T-helper 2 cell treated with Interferon-gamma antibody and Interleukin-4, amounts not matched to agents 5 μg/mL and 100 μg/mL, for 36 hours (primary cell): ENCODE results near the gene TRMT1L.

ENCODE experiments used
- DNase-seq: peaks from one replicate; pipeline ENCODE4 v3.0.0; 2021; ENCODE audit warnings: low spot score
- H3K27ac Mint-ChIP-seq: one replicate; pipeline ENCODE4 v1.8.0; 2021; ENCODE audit warnings: mild to moderate bottlenecking, mixed read lengths
- H3K27me3 Mint-ChIP-seq: one replicate; pipeline ENCODE4 v1.8.0; 2021; ENCODE audit warnings: low read depth, mixed read lengths
- H3K36me3 Mint-ChIP-seq: one replicate; pipeline ENCODE4 v1.8.0; 2021; ENCODE audit warnings: low read depth, mixed read lengths
- H3K4me1 Mint-ChIP-seq: one replicate; pipeline ENCODE4 v1.8.0; 2021; ENCODE audit warnings: low read depth, mixed read lengths
- H3K4me3 Mint-ChIP-seq: one replicate; pipeline ENCODE4 v1.8.0; 2022; ENCODE audit warnings: mild to moderate bottlenecking, moderate library complexity, mixed read lengths
- H3K9me3 Mint-ChIP-seq: one replicate; pipeline ENCODE4 v1.8.0; 2021; ENCODE audit warnings: mixed read lengths

Gene TRMT1L

DNA sequence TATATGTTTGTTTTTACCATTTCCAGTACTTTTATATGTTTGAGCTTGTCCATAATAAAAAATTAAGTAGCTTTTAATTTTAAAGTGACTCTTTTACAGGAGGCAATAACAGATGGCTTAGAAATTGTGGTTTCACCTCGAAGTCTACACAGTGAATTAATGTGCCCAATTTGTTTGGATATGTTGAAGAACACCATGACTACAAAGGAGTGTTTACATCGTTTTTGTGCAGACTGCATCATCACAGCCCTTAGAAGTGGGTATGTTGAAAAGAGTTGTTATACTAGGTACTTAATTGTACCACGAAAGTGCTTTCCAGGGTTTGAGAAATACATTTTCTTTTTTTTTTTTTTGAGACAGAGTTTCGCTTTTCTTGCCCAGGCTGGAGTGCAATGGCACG is 65.3 kb downstream of the TRMT1L start:
- DNase-seq, result no peak
- Mint-ChIP-seq H3K36me3 (peaks cover 26% of the 10 kb centered on the region), H3K27ac (no peak overlapping the region), H3K4me3 (no peak overlapping the region), H3K27me3 (no peaks in the 10 kb centered on the region), H3K9me3 (no peaks in the 10 kb centered on the region), H3K4me1 (no peaks in the 10 kb centered on the region)

DNA sequence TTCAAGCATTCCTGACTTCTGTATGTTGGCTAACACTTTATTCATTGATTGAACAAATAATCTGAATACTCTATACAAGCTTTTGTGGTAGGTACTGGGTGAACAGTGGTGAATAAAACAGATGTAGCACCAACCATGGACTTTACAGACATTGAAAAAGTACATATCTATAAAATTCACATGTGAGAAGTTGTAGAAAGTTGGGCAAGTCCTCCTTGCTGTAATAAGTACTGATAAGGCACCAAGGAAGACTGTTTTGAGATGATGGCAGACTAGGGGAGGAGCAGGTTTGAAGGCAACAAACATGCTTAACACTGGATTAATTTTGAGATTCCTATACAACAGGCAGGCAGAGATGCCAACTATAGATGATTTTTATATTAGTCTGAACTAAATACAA is 69.0 kb downstream of the TRMT1L start:
- Mint-ChIP-seq H3K4me3 (no peak overlapping the region), H3K9me3 (no peaks in the 10 kb centered on the region), H3K36me3 (peaks cover 17% of the 10 kb centered on the region)

DNA sequence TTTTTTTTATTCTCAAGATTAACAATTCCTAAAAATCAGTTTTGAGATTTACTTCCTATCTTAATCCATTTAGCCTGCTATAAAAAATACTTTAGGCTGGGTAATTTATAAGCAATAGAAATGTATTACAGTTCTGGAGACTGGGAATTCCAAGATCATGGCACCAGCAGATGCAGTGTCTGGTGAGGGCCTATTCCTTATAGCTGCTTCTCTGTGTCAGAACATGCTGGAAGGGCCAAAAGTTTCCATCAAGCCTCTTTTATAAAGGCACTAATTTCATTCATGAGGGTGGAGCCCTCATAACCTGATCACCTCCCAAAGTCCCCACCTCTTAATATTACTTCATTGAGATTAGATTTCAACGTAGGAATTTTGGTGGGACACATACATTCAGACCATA is 69.7 kb downstream of the TRMT1L start:
- H3K36me3 Mint-ChIP-seq, result peaks cover 17% of the 10 kb centered on the region
- DNase-seq, result no peak
- no peaks in the 10 kb centered on the region for H3K9me3 Mint-ChIP-seq
- H3K27me3 Mint-ChIP-seq, result no peaks in the 10 kb centered on the region
- H3K4me3 Mint-ChIP-seq, result no peak overlapping the region
- H3K4me1 Mint-ChIP-seq, result no peaks in the 10 kb centered on the region
- H3K27ac Mint-ChIP-seq, result no peak overlapping the region

More for the DNA sequence above, 69.0 kb downstream of the TRMT1L start:
- H3K27me3 Mint-ChIP-seq, result no peaks in the 10 kb centered on the region
- no peak overlapping the region for H3K27ac Mint-ChIP-seq
- no peak for DNase-seq
- no peaks in the 10 kb centered on the region for H3K4me1 Mint-ChIP-seq

DNA sequence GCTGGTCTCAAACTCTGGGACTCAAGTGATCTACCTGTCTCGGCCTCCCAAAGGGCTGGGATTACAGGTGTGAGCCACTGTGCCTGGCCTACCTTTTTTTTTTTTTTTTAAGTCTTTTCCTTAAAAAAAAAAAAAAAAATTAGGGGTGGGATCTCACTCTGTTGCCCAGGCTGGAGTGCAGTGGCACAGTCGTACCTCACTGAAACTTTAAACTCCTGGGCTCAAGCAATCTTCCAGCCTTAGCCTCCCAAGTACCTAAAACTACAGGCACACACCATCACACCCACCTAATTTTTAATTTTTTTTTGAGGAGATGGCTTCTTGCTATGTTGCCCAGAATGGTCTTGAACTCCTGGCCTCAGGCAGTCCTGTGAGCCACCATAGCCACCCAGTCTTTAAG is 72.9 kb downstream of the TRMT1L start:
- no peaks in the 10 kb centered on the region for H3K27me3 Mint-ChIP-seq

DNA sequence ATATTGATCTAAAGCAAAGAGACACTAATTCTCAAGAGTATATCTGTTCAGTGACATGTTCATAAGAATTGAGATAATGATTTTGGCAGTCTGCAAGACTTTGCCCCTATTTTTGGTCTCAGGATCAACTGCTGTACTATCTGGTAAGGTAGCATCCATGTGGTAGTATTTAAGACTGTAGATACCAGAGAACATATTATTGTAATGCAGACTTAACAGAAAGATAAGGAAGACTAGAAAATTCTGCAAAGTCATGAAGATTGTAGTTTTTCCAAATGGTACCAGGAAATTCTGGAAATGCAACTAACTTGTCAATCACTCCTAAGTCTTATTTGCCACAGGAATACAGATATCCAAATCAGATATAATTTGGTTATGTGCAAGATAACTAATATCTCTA is 76.3 kb downstream of the TRMT1L start:
- no peak overlapping the region for H3K4me3 Mint-ChIP-seq
- no peaks in the 10 kb centered on the region for H3K27me3 Mint-ChIP-seq
- H3K27ac Mint-ChIP-seq, result no peak overlapping the region
- H3K36me3 Mint-ChIP-seq, result no peaks in the 10 kb centered on the region
- H3K4me1 Mint-ChIP-seq, result no peaks in the 10 kb centered on the region
- no peaks in the 10 kb centered on the region for H3K9me3 Mint-ChIP-seq
- DNase-seq, result no peak

More for the DNA sequence above, 72.9 kb downstream of the TRMT1L start:
- no peak overlapping the region for H3K4me3 Mint-ChIP-seq
- no peak for DNase-seq
- H3K9me3 Mint-ChIP-seq, result no peaks in the 10 kb centered on the region
- no peak overlapping the region for H3K27ac Mint-ChIP-seq
- H3K36me3 Mint-ChIP-seq, result peaks cover 10% of the 10 kb centered on the region
- H3K4me1 Mint-ChIP-seq, result no peaks in the 10 kb centered on the region

DNA sequence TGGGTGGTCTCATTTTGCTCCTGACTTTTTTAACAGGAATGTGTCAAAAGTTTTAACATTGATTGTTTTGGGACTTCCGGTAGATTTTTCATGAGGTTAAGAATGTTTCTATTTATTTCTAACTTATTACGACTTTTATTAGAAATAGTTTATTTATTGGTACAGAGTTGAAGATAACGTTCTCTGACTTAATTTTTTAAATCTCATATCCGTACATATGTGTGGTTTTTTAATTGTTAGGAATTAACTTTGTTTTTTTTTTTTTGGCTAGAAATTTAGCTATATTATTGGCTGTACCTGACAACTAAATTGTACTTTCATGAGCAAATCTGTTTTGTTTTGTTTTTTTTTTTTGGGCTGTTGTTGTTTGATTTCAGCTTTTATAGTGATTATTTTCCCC is 79.4 kb downstream of the TRMT1L start:
- no peak for DNase-seq
- no peak overlapping the region for H3K4me3 Mint-ChIP-seq
- H3K9me3 Mint-ChIP-seq, result no peaks in the 10 kb centered on the region
- H3K36me3 Mint-ChIP-seq, result no peaks in the 10 kb centered on the region
- no peaks in the 10 kb centered on the region for H3K27me3 Mint-ChIP-seq
- no peaks in the 10 kb centered on the region for H3K4me1 Mint-ChIP-seq
- no peak overlapping the region for H3K27ac Mint-ChIP-seq

DNA sequence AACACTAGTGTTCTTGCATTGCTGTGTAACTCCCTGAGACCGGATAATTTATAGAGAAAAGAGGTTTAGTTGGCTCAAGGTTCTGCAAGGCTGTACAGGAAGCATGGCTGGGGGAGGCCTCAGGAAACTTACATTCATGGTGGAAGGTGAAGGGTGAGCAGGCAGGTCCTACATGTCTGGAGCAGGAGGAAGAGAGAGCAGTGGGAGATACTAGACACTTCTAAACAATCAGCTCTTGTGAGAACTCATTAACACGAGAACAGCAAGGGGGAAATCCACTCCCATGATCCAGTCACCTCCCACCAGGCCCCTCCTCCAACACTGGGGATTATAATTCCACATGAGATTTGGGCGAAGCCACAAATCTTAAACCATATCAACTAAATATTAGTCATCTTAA is 81.3 kb downstream of the TRMT1L start:
- no peaks in the 10 kb centered on the region for H3K27me3 Mint-ChIP-seq
- H3K4me1 Mint-ChIP-seq, result no peaks in the 10 kb centered on the region
- no peak overlapping the region for H3K27ac Mint-ChIP-seq

DNA sequence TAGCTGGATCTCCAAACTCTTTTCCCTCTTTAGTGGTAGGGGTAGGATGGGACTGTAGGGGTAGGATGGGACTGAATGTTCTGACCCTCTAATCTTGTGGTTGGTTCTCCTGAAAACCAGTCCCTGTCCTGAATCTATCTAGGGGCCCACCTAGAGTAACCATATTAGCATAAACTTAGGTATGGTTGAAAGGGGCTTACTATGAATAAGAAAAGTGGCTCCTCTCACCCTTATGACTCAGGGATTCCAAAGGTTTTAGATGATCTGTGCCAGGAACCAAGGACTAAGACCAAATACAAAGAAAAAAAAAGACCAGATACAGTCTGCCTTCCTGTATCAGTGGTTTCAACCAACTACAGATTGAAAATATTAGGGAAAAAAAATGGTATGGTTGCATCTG is 82.4 kb downstream of the TRMT1L start:
- no peaks in the 10 kb centered on the region for H3K36me3 Mint-ChIP-seq
- H3K27me3 Mint-ChIP-seq, result no peaks in the 10 kb centered on the region
- DNase-seq, result no peak
- H3K4me1 Mint-ChIP-seq, result no peaks in the 10 kb centered on the region
- H3K4me3 Mint-ChIP-seq, result no peak overlapping the region
- H3K9me3 Mint-ChIP-seq, result no peaks in the 10 kb centered on the region
- no peak overlapping the region for H3K27ac Mint-ChIP-seq

More for the DNA sequence above, 81.3 kb downstream of the TRMT1L start:
- Mint-ChIP-seq H3K9me3 (no peaks in the 10 kb centered on the region), H3K36me3 (no peaks in the 10 kb centered on the region), H3K4me3 (no peak overlapping the region)
- no peak for DNase-seq

DNA sequence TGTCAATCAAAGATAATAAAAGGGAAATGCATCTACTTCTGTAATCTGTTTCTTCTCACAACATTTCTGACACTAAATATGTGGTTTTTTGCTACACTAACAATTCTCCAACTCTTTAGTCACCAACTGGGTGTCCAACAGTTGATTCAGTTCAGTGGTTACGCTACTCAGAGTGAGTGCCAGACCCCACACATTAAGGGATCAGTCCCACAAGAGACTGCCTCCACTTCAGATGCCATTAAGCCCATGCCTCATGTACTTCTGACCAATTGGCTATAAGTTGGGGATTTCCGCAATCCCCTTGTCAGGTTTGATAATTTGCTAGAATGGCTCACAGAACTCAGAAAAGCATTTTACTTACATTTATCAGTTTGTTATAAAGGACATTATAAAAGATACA is 83.0 kb downstream of the TRMT1L start:
- H3K36me3 Mint-ChIP-seq, result no peaks in the 10 kb centered on the region
- no peaks in the 10 kb centered on the region for H3K9me3 Mint-ChIP-seq
- H3K27ac Mint-ChIP-seq, result no peak overlapping the region
- H3K4me1 Mint-ChIP-seq, result no peaks in the 10 kb centered on the region
- H3K4me3 Mint-ChIP-seq, result no peak overlapping the region
- H3K27me3 Mint-ChIP-seq, result no peaks in the 10 kb centered on the region
- no peak for DNase-seq

DNA sequence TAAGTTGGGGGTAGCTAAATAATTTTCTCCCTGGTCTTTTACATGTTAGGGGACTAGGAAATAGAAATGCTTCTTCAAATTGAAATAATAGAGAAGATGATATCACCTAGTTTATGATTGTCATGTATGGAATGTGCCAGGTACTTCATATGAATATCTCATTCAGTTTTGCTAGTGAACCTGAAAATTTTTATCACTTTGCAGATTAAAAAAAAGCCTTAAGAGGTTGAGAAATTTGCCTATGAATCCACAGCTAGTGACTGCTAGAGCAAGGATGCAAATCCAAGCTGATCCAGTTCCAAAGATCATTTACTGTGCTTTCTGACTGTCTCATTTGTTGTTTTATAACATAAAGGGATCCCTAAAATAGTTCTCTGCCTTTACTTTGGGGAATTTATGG is 86.7 kb downstream of the TRMT1L start:
- DNase-seq, result no peak
- no peak overlapping the region for H3K27ac Mint-ChIP-seq
- H3K9me3 Mint-ChIP-seq, result no peaks in the 10 kb centered on the region
- no peaks in the 10 kb centered on the region for H3K27me3 Mint-ChIP-seq
- peaks cover 12% of the 10 kb centered on the region for H3K4me1 Mint-ChIP-seq
- no peak overlapping the region for H3K4me3 Mint-ChIP-seq
- peaks cover 10% of the 10 kb centered on the region for H3K36me3 Mint-ChIP-seq

DNA sequence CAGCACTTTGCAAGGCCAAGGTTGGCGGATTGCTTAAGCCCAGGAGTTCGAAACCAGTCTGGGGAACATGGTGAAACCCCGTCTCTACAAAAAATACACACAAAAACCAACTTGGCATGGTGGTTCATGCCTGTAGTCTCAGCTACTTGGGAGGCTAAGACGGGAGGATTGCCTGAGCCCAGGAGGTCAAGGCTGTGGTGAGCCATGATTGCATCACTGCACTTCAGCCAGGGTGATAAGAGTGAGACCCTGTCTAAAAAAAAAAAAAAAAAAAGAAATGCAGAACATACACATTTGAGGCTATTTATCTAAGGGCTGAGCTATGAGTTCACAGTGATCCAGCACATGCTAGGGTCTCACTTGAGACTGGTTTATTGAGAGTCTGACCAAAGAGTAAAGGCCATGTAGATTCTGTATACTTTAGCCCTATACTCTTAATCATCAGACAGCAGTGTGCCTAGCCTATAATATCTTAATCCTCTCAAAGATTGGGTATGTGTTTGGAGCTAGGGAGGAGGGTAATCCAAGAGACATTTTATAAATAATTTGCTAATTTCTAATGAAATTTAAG is 87.5 kb downstream of the TRMT1L start:
- Mint-ChIP-seq H3K4me3 (no peak overlapping the region), H3K4me1 (peaks cover 12% of the 10 kb centered on the region), H3K9me3 (peaks cover 5% of the 10 kb centered on the region), H3K36me3 (peaks cover 10% of the 10 kb centered on the region), H3K27me3 (no peaks in the 10 kb centered on the region), H3K27ac (no peak overlapping the region)
- no peak for DNase-seq

DNA sequence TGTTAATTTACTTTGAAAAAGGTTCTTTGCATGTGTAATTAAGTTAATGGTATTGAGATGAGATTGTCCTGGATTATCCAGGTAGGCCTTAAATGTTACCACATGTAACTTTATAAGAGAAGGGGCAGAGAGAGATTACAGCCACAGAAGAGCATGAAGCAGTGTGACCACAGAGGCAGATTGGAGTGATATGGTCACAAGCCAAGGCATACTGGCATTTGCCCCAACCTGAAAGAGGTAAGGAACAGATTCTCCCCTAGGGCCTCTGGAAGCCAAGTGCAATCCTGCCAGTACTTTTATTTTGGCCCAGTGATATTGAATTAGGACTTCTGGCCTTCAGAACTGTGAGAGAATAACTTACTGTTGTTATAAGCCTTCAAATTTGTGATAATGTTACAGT is 88.4 kb downstream of the TRMT1L start:
- no peak for DNase-seq
- H3K27ac Mint-ChIP-seq, result no peak overlapping the region
- peaks cover 12% of the 10 kb centered on the region for H3K4me1 Mint-ChIP-seq
- H3K27me3 Mint-ChIP-seq, result no peaks in the 10 kb centered on the region
- peaks cover 19% of the 10 kb centered on the region for H3K36me3 Mint-ChIP-seq
- H3K4me3 Mint-ChIP-seq, result no peak overlapping the region
- H3K9me3 Mint-ChIP-seq, result peaks cover 13% of the 10 kb centered on the region
